NB4 (cell line): ENCODE data around the gene ABLIM1.

ENCODE experiments used
- MAX ChIP-seq: IDR thresholded peaks from 2 replicates; pipeline ENCODE4 v1.6.1; 2011; ENCODE audit warnings: low read depth, low read length
- MYC ChIP-seq: IDR thresholded peaks from 2 replicates; pipeline ENCODE4 v1.6.1; 2011; ENCODE audit warnings: low read depth, low read length
- POLR2A ChIP-seq: IDR thresholded peaks from 2 replicates; pipeline ENCODE4 v1.6.1; 2011; ENCODE audit warnings: mild to moderate bottlenecking; ENCODE audit not compliant: insufficient read length; ENCODE audit errors: extremely low read depth
- TF ChIP-seq, protein P1 (sequence below): IDR thresholded peaks from one replicate; pipeline ENCODE4 v1.5.1; 2012; ENCODE audit warnings: low read depth, low read length

DNA sequence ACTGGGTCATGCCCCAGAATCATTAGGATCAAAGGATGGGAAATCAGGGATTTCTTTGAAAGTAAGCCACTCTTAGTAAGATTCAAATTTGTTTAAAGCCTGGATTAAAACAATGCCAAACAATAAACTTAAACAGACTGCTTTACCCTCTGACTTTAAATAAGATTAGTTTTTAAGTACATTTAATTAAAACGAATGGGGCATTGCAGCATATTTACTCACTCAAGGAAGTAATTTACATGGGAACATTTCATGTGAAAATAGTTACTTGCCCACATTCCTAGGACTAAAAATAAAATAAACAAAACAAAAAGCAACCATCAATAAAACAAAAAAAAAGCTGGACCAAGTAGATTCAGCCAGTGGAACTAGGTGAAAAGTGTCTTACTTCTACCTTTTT, 7.8 kb downstream of the ABLIM1 start:
- TF ChIP-seq, protein P1, sequence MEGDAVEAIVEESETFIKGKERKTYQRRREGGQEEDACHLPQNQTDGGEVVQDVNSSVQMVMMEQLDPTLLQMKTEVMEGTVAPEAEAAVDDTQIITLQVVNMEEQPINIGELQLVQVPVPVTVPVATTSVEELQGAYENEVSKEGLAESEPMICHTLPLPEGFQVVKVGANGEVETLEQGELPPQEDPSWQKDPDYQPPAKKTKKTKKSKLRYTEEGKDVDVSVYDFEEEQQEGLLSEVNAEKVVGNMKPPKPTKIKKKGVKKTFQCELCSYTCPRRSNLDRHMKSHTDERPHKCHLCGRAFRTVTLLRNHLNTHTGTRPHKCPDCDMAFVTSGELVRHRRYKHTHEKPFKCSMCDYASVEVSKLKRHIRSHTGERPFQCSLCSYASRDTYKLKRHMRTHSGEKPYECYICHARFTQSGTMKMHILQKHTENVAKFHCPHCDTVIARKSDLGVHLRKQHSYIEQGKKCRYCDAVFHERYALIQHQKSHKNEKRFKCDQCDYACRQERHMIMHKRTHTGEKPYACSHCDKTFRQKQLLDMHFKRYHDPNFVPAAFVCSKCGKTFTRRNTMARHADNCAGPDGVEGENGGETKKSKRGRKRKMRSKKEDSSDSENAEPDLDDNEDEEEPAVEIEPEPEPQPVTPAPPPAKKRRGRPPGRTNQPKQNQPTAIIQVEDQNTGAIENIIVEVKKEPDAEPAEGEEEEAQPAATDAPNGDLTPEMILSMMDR, result no peak
- TF ChIP-seq MAX, result no peak
- TF ChIP-seq POLR2A, result no peak
- TF ChIP-seq MYC, result no peak
